GM23338 (cell line): ENCODE data around the gene ACKR1. TPM values are rescaled to one million over a fixed set of nuclear protein-coding genes. Genes with fewer than 3 reads are reported as not detected.

Experiments
- ATAC-seq: fragments of 200-7000 bp; cut with Tn5 transposase; 3 replicates; pipeline ENCODE4 v1.9.1; 2020
- DNase-seq: peaks from one replicate; pipeline ENCODE4 v3.0.0-alpha.2; 2015; ENCODE audit warnings: low spot score
- H2AFZ ChIP-seq: fragments of 200-600 bp; sonication (generic); 2 replicates; pipeline ENCODE4 v1.8.0; 2016; ENCODE audit warnings: antibody characterized with exemption, mild to moderate bottlenecking, moderate library complexity
- H3F3A ChIP-seq: fragments of 200-600 bp; sonication (generic); replicated peaks from 2 replicates; pipeline ENCODE4 v1.8.0; 2017; ENCODE audit warnings: antibody characterized with exemption, mixed run types, low read depth
- H3K27ac ChIP-seq: fragments of 200-600 bp; sonication (generic); 2 replicates; pipeline ENCODE4 v1.6.1; 2016; ENCODE audit warnings: low read depth
- H3K27me3 ChIP-seq: fragments of 200-600 bp; sonication (generic); 2 replicates; pipeline ENCODE4 v1.8.0; 2016; ENCODE audit warnings: mild to moderate bottlenecking, mixed run types, moderate library complexity; ENCODE audit not compliant: insufficient read depth
- H3K36me3 ChIP-seq: fragments of 200-600 bp; sonication (generic); 2 replicates; pipeline ENCODE4 v1.8.0; 2016; ENCODE audit warnings: mild to moderate bottlenecking; ENCODE audit not compliant: insufficient read depth
- H3K4me1 ChIP-seq: fragments of 200-600 bp; sonication (generic); 2 replicates; pipeline ENCODE4 v1.8.0; 2016; ENCODE audit warnings: mild to moderate bottlenecking, moderate library complexity; ENCODE audit not compliant: insufficient read depth
- H3K4me2 ChIP-seq: fragments of 200-600 bp; sonication (generic); 2 replicates; pipeline ENCODE4 v1.7.1; 2017; ENCODE audit warnings: mixed run types
- H3K4me3 ChIP-seq: fragments of 200-600 bp; sonication (generic); 2 replicates; pipeline ENCODE4 v1.6.1; 2016; ENCODE audit warnings: mixed run types
- H3K79me2 ChIP-seq: fragments of 200-600 bp; sonication (generic); replicated peaks from 2 replicates; pipeline ENCODE4 v1.8.0; 2017; ENCODE audit warnings: mild to moderate bottlenecking; ENCODE audit not compliant: insufficient read depth
- H3K9me2 ChIP-seq: fragments of 200-600 bp; sonication (generic); 2 replicates; pipeline ENCODE4 v1.8.0; 2017; ENCODE audit not compliant: insufficient read depth
- H4K20me1 ChIP-seq: fragments of 200-600 bp; sonication (generic); replicated peaks from 2 replicates; pipeline ENCODE4 v1.8.0; 2017; ENCODE audit warnings: mild to moderate bottlenecking; ENCODE audit not compliant: insufficient read depth
- H3K27ac Mint-ChIP-seq: 2 replicates; pipeline ENCODE4 v1.8.0; 2020; ENCODE audit warnings: inconsistent platforms, mild to moderate bottlenecking, moderate library complexity, mixed read lengths
- H3K27me3 Mint-ChIP-seq: 3 replicates; pipeline ENCODE4 v1.8.0; 2022; ENCODE audit warnings: low read depth, mild to moderate bottlenecking, moderate library complexity, mixed read lengths, inconsistent platforms; ENCODE audit not compliant: insufficient read depth, poor library complexity
- H3K36me3 Mint-ChIP-seq: 3 replicates; pipeline ENCODE4 v1.8.0; 2021; ENCODE audit warnings: low read depth, mild to moderate bottlenecking, inconsistent platforms, moderate library complexity, mixed read lengths
- H3K4me1 Mint-ChIP-seq: 3 replicates; pipeline ENCODE4 v1.8.0; 2020; ENCODE audit warnings: mild to moderate bottlenecking, inconsistent platforms, mixed read lengths
- H3K4me3 Mint-ChIP-seq: 3 replicates; pipeline ENCODE4 v1.8.0; 2021; ENCODE audit warnings: moderate library complexity, mild to moderate bottlenecking, inconsistent platforms, mixed read lengths
- H3K9me3 Mint-ChIP-seq: 3 replicates; pipeline ENCODE4 v1.8.0; 2020; ENCODE audit warnings: moderate library complexity, mild to moderate bottlenecking, inconsistent platforms, mixed read lengths
- CREB1 ChIP-seq: fragments of 250-450 bp; sonication (Bioruptor Pico); IDR thresholded peaks from 2 replicates; pipeline ENCODE4 v1.5.0; 2020; ENCODE audit warnings: low read depth, mild to moderate bottlenecking, moderate library complexity
- CTCF ChIP-seq, 2 experiments: fragments of 200-600 bp in 1 of 2; sonication (generic) in 1 of 2; conservative IDR thresholded peaks; 2 replicates each; pipeline versions ENCODE4 v1.5.1 to v1.6.1; 2016 to 2017; ENCODE audit warnings: antibody characterized with exemption in 2 of 2, low read depth in 2 of 2, mild to moderate bottlenecking in 2 of 2, moderate library complexity in 1 of 2
- ETS1 ChIP-seq: IDR thresholded peaks from 2 replicates; pipeline ENCODE4 v1.6.1; 2016; ENCODE audit warnings: antibody characterized with exemption
- EZH2 ChIP-seq: fragments of 200-600 bp; sonication (generic); IDR thresholded peaks from one replicate; pipeline ENCODE4 v1.8.0; 2017; ENCODE audit warnings: antibody characterized with exemption, mild to moderate bottlenecking, low read depth; ENCODE audit not compliant: unreplicated experiment
- EZH2phosphoT487 ChIP-seq: fragments of 200-600 bp; sonication (generic); IDR thresholded peaks from one replicate; pipeline ENCODE4 v1.8.1; 2018; ENCODE audit warnings: antibody characterized with exemption; ENCODE audit not compliant: unreplicated experiment
- JUNB ChIP-seq: IDR thresholded peaks from one replicate; pipeline ENCODE4 v1.6.1; 2016; ENCODE audit warnings: antibody characterized with exemption; ENCODE audit not compliant: unreplicated experiment
- NANOG ChIP-seq: IDR thresholded peaks from 2 replicates; pipeline ENCODE4 v1.6.1; 2016; ENCODE audit warnings: antibody characterized with exemption, borderline replicate concordance
- POLR2AphosphoS5 ChIP-seq: IDR thresholded peaks from 2 replicates; pipeline ENCODE4 v1.6.1; 2016; ENCODE audit warnings: antibody characterized with exemption, low read depth
- REST ChIP-seq: IDR thresholded peaks from one replicate; pipeline ENCODE4 v1.6.1; 2018; ENCODE audit warnings: antibody characterized with exemption; ENCODE audit not compliant: unreplicated experiment
- STAT1 ChIP-seq: IDR thresholded peaks from one replicate; pipeline ENCODE4 v1.6.1; 2016; ENCODE audit warnings: antibody characterized with exemption; ENCODE audit not compliant: unreplicated experiment
- ZNF114 ChIP-seq: fragments of 250-450 bp; sonication (Bioruptor Pico); IDR thresholded peaks from 2 replicates; pipeline ENCODE4 v1.5.0; 2020; ENCODE audit warnings: mild to moderate bottlenecking, moderate library complexity
- ZNF331 ChIP-seq: fragments of 250-450 bp; sonication (Bioruptor Pico); IDR thresholded peaks from 2 replicates; pipeline ENCODE4 v1.5.0; 2020; ENCODE audit warnings: low read depth, mild to moderate bottlenecking, moderate library complexity
- ZNF462 ChIP-seq: fragments of 250-450 bp; sonication (Bioruptor Pico); IDR thresholded peaks from 2 replicates; pipeline ENCODE4 v1.5.0; 2020; ENCODE audit warnings: mild to moderate bottlenecking, moderate library complexity
- polyA plus RNA-seq: library from polyadenylated mRNA; unstranded; fragments of >200 nt; fragmentation: Nextera tagmentation; extraction: Ambion mirVana; gene quantifications from 2 replicates; pipeline ENCODE4 v1.2.1, GENCODE V29; 2016
- total RNA-seq: library from RNA; depleted of rRNA; stranded (reverse); fragments of >200 nt; shearing (Covaris generic); gene quantifications from 2 replicates; pipeline ENCODE4 v1.2.3, GENCODE V29; 2014

ACKR1 gene
- total and polyA plus RNA-seq, 2 experiments from 2014 or later: 0.29 TPM; not detected in 1

GRCh38 chr1:159170639-159171038 lies 34.0 kb upstream of the ACKR1 start:
- peaks cover 9% of the 10 kb centered on the region for H3K27me3 Mint-ChIP-seq
- Histone ChIP-seq H3K4me3 (peak overlapping the region; percentile 93), H3K27me3 (peaks cover 12% of the 10 kb centered on the region; the same call in 1 of the 2 replicates)

More at GRCh38 chr1:159170639-159171038, 34.0 kb upstream of the ACKR1 start:
- Mint-ChIP-seq H3K36me3 (no peaks in the 10 kb centered on the region; the same call in 2 of the 3 replicates), H3K9me3 (no peaks in the 10 kb centered on the region), H3K4me1 (peaks cover 13% of the 10 kb centered on the region), H3K4me3 (peak overlapping the region; percentile 87), H3K27ac (no peak overlapping the region)
- no peaks in the 10 kb centered on the region for H3F3A ChIP-seq
- H3K79me2 ChIP-seq: no peaks in the 10 kb centered on the region
- no peaks in the 10 kb centered on the region for H3K9me2 ChIP-seq
- no peak overlapping the region for H3K27ac ChIP-seq
- DNase-seq (no peak), ATAC-seq (no peak)
- H3K4me1 ChIP-seq: peaks cover 9% of the 10 kb centered on the region; the same call in 1 of the 2 replicates
- H2AFZ ChIP-seq: peak overlapping the region; percentile 85
- peak overlapping the region; percentile 99 for H3K4me2 ChIP-seq
- TF ChIP-seq NANOG: no peak
- no peak for TF ChIP-seq ETS1
- TF ChIP-seq ZNF114 (CRISPR knock-in tag): no peak
- no peak for TF ChIP-seq CREB1 (CRISPR knock-in tag)
- no peak for TF ChIP-seq REST
- no peak for TF ChIP-seq JUNB
- TF ChIP-seq EZH2: no peak
- TF ChIP-seq POLR2AphosphoS5: no peak
- no peak for TF ChIP-seq CTCF (conservative IDR thresholded peaks at IDR 0.05; ENCODE audit: low read depth in 2 of 2)
- TF ChIP-seq ZNF462 (CRISPR knock-in tag): no peak
- TF ChIP-seq STAT1: no peak
- no peak for TF ChIP-seq ZNF331
- no peak for TF ChIP-seq EZH2phosphoT487
- peaks cover 1% of the 10 kb centered on the region for H4K20me1 ChIP-seq
- no peaks in the 10 kb centered on the region for H3K36me3 ChIP-seq
